ENCODE results near the gene SNORC.
"Not testable (repeated sequence)": the region's sequence is repeated elsewhere in the genome, so short reads cannot be mapped to it uniquely, and the experiment has no call there.

SNORC gene

DNA sequence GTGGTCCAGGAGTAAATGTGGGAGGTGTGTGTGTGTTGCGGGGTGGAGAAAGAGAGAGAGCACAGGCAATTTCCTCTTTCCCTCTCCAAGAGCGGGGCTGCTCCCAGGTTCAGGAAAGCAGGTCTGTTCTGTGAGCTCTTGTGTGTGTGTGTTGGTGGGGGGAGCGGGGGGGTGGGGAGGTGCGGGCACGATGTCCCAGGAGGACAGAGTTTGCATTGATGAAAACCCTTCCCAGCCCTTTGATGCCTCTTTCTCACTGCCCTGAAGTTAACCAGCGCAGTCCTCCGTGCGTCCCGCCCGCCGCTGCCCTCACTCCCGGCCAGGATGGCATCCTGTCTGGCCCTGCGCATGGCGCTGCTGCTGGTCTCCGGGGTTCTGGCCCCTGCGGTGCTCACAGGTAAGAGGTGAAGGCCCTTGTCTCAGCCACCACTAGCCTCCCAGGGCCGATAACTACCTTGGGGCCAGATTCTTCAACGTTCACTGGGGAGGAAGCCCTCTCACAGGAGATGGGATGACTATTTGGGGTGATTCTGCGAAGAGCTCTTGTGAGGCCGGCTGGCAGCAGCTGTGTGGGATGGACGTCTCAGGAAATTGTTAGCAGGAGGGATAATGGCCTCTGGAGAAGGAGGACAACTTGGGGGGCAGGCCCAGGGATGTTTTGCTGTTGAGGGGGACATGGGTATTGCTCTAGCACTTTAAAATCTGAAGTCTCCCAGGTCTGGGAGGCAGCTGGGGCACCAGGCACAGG, at the start of gene SNORC:
SNORC (plus strand) TSS at position 247 of the 748 bp plus-strand sequence; CDS start at position 325, 78 bp downstream.
- DNase-seq (ENCODE audit: low read depth in 2 of 2): no peak

GRCh38 chr2:232829988-232830387, 40.1 kb upstream of the SNORC start:
- no peak for DNase-seq (ENCODE audit: low read depth in 2 of 2)

DNA sequence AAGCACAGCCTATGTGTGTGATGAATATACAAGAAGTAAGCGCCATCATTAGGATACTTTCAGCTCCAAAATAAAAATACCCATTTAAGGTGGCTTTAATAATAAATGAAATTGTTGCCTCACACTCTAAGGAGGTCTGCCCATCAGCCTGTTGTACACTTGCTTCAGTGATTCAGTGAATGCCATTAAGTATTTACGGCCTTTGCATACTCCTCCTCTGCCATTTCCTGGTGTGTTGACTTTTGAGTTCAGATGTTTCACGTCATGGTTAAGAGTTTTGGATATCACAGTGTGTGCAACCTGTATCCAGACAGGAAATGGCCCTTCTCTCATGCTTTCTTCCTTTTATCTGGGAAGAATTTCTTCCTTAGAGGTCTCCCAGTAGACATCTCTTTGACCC, 38.6 kb upstream of the SNORC start:
- no peak for DNase-seq (ENCODE audit: low read depth in 2 of 2)

DNA sequence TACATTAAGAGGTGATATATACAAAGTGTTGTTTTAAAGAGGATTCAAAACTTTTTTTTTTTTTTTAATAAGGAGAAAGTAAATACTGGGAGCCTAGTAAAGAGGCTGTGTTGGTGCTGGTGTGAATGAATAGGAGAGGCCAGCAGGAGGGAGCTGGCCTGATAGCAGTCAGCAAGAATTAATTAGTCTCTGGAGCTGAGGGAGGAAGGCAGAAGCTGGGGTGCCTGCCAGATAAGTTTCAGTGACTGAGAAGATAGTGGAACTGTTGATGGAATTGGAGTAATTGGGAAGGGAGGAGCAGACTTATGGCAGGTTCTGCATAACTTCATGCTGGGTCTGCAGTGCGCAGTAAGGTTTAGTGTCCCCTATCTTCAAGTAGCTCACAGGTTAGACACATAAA, 36.2 kb upstream of the SNORC start:
- no peak for DNase-seq (ENCODE audit: low read depth in 2 of 2)

GRCh38 chr2:232835687-232836208, 34.3 kb upstream of the SNORC start:
- DNase-seq (ENCODE audit: low read depth in 2 of 2): no peak

- DNase-seq (ENCODE audit: low read depth in 2 of 2): no peak
These were observed 33.1 kb upstream of the SNORC start for GRCh38 chr2:232836934-232837333.

DNA sequence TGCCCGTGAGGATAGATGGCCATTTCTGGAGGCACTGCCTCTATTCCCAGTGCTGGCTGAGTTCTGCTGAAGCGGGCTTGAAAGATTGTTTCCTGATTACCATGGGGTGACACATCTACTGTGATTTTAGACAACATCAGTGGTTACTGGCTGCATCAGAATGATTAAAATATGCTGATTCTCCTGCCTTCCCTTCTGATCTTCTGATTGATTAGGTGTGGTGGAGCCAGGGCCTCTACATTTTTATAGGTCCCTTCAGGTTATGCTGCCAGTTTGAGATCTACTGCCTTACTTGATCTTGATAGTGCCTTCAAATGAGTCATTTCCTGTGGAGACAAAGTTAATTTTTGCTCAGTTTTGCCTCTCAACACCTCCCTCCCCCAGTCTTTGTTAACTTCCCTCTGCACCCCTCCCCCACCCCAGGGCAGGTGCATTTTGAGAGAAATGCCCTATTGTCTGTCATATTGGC, 31.6 kb upstream of the SNORC start:
- DNase-seq (ENCODE audit: low read depth in 2 of 2): peak; percentile 30 to 34

DNA sequence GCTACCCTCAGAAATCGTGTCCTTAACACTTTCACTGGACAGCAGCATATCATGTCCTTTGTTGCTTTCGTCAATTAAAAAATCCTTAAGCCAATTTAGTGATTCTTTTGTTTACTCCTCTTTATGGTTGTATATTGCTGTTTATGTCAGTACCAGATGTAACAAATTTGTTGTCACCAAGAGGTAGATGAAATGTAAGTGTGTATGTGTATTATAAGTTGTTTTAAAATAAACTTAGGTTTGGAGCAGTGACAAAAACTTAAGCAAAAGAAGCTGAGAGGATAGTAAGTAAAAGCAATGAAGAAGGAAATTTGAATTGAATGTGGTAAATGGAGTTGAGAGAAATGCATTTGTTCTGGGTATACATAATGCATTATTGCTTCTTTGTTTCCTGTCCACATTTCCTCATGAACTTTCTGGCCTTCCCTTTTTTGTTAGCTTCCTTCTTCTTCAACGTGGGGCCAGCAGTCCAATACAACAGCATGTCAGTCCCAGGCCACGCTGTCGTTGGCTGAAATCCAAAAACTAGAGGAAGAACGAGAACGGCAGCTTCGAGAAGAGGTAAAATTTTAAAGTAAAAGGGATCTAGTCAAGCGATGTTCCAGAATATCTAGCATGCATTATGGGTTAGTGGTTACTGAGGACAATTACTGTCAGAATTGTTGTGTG, 30.5 kb upstream of the SNORC start:
- DNase-seq (ENCODE audit: low read depth in 2 of 2): no peak

DNA sequence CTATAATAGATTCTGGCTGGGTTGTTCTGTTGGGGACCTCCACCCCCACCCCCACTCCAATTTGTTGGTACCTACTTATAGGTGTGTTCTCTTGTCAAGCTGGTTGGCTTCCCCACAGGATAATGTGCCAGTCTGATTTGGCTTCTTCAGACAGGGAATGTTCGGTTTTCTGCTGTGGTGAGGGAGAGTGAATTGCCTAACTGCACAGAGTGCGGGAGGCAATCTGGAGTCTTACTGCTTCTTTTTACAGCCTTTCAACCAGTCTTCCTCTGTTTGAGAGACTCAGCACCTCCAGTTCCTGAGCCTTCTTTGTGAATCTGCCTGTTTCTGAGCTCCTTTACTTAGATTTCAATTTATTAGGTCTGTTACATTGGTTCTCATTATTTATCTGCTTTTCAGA, 27.4 kb upstream of the SNORC start:
- no peak for DNase-seq (ENCODE audit: low read depth in 2 of 2)

DNA sequence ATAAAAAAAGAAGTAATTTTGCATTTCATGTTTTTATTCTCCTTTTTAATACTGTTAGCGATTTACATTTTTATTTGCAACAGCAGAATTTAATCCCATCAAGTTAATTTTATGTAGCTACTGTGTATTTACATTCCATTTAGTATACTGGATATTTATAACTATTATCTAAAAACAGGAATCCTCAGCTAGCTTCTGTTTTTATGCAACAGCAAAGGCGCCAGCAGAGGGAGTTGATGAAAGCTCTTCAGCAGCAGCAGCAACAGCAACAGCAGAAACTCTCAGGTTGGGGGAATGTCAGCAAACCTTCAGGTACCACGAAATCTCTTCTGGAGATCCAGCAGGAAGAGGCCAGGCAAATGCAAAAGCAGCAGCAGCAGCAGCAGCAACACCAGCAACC, 26.2 kb upstream of the SNORC start:
- DNase-seq (ENCODE audit: low read depth in 2 of 2): no peak

- DNase-seq (ENCODE audit: low read depth in 2 of 2): no peak
These were observed 24.0 kb upstream of the SNORC start for GRCh38 chr2:232846055-232846454.

DNA sequence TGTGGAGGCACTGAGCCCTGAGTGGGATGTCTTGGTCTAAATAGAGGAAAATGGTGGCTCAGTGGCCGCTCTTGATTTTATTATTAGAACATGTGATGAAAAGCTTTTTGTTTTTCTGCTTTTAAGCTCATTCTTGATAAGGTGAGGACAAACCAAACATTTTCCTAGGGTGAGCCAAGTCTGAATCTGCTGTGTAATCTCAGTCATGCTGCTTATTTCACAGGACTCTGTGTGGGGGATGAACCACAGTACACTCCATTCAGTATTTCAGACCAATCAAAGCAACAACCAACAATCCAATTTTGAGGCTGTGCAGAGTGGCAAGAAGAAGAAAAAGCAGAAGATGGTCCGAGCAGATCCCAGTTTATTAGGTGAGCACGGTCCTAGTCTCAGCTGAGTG, 20.0 kb upstream of the SNORC start:
- no peak for DNase-seq (ENCODE audit: low read depth in 2 of 2)

GRCh38 chr2:232852081-232852480, 18.0 kb upstream of the SNORC start:
- DNase-seq (ENCODE audit: low read depth in 2 of 2): not testable (repeated sequence)

DNA sequence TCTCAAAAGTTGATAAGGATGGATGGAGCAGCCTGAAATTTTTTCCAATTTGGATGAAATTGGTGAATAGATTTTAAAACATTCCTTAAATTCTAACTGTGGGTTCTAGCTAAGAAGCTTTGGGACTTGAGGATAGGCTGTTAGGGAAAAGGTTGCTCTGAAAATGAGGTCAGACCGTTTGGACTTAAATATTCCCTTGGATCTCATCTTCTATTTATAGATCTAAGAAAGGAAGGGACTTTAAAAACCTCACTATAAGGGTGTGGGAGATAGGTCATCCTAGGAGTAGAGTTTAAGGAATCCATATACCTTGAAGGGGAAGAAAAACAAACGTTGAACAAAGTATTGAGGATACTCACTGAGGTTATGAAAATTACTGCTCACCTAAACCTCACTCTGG, 17.4 kb upstream of the SNORC start:
- DNase-seq (ENCODE audit: low read depth in 2 of 2): no peak

GRCh38 chr2:232854082-232854481, 16.0 kb upstream of the SNORC start:
- no peak for DNase-seq (ENCODE audit: low read depth in 2 of 2)

DNA sequence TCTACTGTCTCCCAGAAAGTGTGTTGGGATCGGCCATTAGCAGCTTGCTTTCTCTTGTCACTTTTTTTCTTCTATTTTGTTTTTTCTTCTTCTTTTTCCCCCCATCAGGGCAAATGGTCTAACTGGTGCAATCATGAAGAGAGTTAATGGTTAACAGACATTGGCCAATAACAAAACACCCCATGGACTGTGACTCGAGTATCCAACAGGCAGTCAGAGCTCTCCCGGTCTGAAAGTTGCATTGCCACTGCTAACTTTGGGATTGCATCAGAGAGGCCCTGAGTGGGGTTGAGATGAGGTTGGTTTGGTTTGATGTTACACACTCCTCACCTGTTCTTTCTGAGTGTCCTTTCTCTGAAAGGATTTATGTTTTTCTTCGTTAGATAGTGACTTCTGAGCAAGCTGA, 12.9 kb upstream of the SNORC start:
- no peak for DNase-seq (ENCODE audit: low read depth in 2 of 2)

DNA sequence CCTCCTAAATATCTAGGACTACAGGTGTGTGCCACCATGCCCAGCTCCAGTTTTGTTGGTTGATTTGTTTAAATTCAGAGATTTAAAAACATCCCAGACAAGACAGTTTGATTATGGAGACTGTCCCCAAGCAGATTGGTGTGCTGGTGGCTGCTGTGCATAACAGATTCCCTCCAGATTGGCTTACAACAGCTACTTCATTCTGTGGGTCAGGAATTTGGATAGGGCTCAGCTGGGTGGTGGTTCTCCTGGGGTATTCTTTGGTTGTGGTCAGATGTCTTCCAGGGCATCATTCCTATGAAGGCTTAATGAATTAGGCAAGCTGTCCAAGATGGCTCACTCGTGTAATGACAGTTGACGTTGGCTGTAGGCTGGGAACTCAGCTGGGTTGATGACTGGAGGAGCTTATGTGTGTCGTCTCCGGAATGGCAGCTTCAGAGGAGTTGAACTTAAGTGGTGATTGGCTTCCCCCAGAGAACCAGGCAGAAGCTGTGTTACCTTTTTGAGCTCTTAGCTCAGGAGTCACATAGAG, 10.6 kb upstream of the SNORC start:
- no peak for DNase-seq (ENCODE audit: low read depth in 2 of 2)

DNA sequence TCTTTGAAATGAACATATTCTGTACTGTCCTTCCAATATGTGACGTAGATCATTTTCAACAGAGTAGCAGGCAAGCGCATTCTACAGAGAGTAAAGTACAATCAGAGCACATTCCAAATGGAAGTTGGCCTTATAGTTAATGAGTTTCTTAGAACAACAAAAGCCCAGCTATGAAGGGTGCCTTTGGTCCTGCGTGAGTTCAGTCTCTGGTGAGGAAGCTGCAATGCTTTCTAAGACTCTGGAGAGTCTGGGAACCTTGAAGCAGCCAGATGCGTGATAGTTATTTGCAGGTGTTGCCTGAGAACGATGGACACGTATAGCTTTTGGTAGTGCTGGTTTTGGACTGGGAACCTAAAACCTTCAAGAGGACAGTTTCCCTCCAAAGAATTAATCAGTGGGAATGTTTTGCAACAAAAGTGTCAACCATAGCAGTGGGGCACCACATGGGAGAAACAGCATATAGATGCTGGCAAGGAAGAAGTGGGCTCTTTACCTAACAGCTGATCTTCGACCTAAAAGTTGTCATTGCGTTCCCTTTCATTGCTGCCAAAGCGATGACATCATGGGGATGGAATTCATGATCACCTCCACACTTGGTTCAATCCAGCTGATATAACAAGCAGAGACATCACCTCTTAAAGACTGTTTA, 9.3 kb upstream of the SNORC start:
- no peak for DNase-seq (ENCODE audit: low read depth in 2 of 2)

DNA sequence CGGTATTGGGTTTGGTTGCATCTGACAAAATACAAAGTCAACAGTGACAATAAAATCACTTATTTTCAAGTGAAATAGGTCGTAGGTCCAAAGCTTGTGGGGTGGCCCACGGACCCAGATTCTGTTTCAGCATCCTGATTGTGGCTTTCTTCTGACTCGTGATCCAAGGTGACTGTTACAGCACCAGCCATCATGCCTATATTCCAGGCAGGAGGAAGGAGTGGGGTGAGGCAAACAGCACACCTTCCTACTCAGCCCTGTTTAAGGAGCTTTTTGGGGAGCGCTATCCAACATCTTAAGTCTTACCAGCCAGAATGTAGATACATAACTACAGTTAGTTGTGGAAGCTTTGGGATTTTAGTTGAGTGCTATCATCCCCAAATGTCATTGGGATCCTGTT, 8.7 kb upstream of the SNORC start:
- no peak for DNase-seq (ENCODE audit: low read depth in 2 of 2)

DNA sequence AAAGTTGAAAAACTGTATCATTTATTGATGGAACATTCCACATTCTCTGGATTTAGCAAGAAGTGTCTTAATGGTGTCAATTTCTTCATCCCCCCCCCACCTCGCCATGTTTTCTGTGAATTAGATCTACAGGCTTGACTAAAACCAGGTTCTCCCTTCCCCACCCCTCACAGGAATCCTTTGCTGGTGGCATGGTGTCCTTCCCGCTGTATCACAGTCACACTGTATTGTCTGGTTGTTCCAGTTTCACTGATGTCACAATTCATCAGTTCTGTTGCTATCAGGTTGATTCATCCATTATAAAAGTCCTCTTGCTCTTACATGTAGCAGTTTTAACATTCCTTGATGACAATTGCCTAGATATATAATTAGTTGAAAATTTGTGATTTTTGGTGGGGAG, 6.1 kb upstream of the SNORC start:
- DNase-seq (ENCODE audit: low read depth in 2 of 2): no peak

- DNase-seq (ENCODE audit: low read depth in 2 of 2): no peak
These were observed 4.9 kb upstream of the SNORC start for GRCh38 chr2:232865165-232865564.

DNA sequence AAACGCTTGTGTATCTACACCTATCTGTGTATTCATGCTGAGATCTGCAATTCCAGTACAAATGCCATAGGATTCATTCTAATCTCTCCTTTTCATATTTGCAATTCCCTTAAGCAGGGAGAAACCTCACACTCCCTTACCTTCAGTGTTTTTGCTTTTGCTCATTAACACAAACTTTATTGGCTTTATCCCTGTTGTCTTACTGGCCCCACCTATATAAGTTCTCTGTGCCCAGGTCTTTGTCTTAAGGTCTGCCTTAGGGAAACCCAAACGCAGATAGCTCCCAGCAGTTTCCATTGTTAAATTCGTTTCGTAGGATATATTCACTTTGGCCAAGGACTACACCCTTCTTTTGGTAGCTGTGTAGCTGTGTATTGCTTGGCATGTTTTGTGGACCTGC, 4.0 kb upstream of the SNORC start:
- DNase-seq (ENCODE audit: low read depth in 2 of 2): no peak
